CD4-positive, alpha-beta T cell treated with Interleukin-12 subunit alpha and Interleukin-12 subunit beta, for 1 hour (primary cell): Measurements from ENCODE around the gene SLC16A13.
"Not testable (repeated sequence)": the region's sequence is repeated elsewhere in the genome, so short reads cannot be mapped to it uniquely, and the experiment has no call there.

Experiments
- DNase-seq: peaks from one replicate; pipeline ENCODE4 v3.0.0-alpha.2; 2020

SLC16A13 gene

DNA sequence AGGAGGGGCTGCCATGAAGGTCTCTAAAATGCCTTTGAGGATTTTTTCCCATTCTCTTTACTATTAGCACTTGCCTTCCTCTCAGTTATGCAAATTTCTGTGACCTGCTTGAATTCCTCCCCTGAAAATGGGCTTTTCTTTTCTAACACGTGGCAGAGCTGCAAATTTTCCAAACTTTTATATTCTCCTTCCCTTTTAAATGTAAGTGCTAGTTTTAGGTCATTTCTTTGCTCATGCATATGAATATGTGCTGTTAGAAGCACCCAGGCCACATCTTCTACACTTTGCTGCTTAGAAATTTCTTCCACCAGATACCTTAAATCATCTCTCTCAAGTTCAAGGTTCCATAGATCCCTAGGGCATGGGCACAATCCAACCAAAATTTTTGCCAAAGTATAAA lies 32.5 kb downstream of the SLC16A13 start:
- DNase-seq: no peak

DNA sequence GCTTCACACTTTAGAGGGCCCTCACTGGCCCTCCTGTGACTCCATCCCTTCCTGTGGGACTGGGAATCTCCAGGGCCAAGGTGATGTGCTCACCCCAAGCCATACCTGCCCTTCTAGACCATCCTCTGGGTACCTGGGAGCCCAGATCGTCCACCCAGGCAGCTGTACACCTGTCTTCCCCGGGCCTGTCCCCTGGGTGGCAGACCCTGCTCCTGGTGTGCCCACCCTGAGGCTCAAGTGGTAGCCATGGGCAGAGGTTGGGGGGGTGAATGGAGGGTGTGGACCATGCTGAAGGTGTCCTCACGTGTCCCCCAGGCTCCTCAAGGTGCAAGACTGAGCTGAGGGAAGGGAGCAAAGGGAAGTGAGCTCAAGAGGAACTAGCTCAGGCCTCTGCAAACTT lies 34.9 kb downstream of the SLC16A13 start:
- no peak for DNase-seq

DNA sequence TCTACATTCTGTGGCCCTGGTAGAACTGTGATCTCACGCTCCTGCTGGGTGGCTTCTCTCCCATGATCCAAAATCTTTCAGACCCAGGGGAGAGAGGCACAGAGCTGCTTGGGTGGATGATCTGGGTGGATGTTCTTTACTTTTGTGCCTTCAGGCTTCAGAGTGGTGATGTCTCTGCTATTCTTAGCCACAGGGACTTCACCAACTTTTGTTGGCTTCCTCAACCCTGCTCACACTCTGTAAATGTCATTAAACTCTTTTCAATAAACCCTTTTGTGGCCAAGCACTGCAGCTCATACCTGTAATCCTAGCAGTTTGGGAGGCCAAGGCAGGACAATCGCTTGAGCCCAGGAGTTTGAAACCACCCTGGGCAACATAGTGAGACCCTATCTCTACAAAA lies 36.6 kb downstream of the SLC16A13 start:
- no peak for DNase-seq

DNA sequence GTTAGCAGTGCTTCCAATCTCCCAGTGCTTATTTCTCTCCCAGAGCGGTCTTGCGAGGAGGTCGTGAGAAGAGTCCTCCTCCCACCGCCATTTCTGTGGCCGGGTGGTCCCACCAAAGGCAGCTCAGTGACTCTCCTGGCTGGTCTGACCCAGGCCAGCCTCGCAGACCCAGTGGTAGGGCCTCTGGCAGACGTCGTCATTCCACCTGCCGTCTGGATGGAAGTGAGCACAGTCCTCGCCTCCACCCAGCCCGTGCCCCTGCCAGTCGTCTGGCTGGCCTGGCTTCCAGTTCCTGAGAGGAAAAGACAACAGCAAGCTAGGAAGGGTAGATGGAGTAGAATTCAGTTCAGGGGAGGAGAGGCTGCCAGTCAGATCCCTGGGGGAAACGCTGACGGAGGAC lies 39.1 kb downstream of the SLC16A13 start:
- DNase-seq: no peak

DNA sequence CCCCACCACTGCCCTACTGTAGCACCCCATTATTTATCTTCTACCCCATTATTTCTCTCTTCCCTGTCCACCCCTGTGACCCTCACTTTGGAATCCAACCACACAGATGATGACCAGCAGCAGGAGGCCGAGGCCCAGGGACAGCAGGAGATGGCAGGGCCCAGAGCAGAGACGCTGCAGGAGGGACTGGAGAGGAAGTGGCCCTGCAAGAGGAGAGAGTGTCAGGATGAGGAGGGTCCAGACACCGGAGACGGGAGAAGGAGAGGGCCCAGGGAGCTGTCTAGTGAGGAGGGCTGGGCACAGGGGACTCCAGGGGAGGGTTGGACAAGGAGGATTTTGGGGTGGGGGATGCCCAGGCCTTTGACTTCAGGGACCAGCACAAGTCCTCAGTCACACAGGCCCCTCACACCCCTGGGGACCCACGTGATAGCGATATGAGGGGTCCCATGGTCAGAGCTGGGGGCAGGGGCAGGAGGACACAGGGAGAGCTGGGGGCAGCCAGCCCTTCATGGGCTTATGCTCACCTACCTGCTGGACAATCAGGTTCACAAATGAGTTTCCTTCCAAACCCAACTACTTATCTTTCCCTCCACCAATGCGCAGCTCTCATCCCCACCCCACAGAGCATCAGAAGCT lies 42.2 kb downstream of the SLC16A13 start:
- DNase-seq: no peak

DNA sequence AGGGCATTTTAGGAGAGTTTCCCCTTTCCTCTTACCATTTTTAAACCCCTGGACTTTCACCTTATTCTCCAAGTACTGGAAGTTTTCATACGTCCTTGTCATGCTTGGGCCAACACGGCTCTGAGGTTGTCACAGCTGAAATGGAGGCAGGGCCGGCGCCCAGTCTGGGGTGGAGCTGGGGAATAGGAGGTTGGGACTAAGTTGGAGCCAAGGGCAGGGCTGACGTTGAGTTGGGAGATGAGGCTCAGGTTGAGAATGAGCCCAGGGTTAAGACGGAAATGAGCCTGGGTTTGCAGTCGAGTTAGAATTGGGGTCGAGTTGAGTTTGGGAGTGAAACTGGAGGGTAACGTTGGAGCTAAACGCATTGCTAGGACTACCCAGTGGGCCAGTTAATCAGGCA lies 42.9 kb downstream of the SLC16A13 start:
- DNase-seq: no peak

DNA sequence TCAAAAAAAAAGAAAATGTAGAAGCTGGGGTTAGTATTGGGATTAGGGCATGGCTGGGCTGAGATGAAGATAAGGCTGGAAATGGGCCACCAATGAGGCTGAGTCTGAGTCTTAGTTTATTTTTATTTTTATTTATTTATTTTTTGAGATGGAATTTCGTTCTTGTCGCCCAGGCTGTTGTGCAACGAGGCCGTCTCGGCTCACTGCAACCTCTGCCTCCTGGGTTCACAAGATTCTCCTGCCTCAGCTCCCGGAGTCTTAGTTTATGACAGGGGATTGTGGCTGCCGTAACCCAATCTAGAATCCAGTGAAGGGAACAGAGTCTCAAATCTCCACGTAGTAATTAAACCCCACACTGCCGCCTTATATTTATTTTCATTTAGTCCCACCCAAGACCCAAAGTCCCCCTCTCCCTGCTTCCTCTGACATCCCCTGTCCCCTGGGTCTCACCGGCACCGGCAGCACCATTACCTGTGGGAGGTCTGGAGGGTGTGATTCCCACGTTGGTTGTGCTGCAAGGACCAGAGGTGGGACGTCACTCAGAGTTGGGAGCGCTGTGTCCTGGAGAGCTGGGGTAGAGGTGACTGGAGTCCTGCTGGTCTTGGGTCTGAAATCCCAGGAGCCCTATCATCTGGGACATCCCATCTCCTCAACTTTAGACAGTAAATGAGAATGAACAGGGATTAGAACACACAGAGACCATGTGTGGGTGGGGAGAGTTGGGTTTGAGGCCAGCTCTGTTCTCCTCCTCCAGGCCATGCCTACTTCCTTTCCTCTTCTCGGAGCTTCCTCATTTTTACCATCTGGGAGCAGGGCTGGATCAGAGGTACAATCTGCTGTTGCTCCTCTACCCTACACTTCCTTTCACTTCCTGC lies 44.0 kb downstream of the SLC16A13 start, which contains the start of gene CLEC10A:
Gene CLEC10A, minus strand, starts transcription at position 671 of the 875 bp plus-strand sequence. CDS start 1,439 bp downstream, outside the sequence.
- DNase-seq: no peak

DNA sequence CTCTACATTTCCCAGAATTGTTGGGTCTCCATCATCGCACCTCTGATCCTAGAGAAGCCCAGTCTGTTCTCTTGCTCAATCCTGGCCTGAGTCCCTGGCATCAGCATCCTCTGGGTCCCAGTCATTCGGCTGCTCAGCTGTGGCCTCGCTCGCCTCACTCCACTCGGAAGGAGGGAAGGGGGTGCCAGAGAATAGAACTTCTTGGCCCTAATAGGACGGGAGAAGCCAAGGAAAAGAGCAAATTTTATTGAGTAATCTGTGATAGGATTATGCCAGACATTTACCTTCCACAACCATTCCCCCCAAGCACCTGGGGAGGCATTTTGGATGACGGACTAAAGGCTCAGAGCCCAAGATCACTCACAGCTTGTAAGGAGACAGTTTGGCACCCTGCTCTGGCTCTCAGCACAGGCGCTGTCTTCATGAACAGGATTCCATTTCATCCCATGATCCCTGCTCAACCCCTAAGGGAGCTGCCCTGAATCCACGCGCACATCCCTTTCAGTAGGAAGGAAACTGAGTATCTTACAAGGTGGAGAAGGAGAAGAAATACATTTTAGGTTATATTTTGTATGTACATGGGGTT lies 44.7 kb downstream of the SLC16A13 start:
- no peak for DNase-seq

DNA sequence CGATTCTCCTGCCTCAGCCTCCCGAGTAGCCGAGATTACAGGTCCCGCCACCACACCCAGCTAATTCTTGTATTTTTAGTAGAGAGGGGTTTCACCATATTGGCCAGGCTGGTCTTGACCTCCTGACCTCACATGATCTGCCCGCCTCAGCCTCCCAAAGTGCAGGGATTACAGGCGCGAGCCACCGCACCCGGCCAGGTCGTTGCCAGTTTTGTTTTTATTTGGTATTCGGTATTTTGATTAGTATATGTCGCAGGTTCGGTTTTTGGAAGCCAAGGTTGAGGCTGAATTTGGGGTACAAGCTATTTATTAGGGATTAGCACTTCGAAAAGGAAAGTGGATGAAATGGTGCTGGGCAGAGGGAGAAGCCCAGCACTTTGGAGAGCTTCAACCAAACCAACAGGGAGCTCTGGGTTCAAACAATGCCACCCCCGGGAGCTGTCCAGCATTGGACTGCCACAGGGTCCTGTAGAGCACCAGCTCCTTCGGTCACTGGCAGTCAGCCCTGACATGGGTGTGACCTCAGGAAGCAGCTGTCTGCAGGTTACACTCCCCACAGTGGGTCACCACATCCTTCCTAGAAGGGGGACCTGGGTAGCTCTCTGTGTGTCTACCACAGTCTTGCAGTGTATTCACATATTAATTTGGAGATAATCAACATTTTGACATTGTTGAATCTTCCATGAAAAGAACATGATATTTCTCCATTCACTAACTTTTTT lies 45.7 kb downstream of the SLC16A13 start:
- DNase-seq: peak; percentile 44

DNA sequence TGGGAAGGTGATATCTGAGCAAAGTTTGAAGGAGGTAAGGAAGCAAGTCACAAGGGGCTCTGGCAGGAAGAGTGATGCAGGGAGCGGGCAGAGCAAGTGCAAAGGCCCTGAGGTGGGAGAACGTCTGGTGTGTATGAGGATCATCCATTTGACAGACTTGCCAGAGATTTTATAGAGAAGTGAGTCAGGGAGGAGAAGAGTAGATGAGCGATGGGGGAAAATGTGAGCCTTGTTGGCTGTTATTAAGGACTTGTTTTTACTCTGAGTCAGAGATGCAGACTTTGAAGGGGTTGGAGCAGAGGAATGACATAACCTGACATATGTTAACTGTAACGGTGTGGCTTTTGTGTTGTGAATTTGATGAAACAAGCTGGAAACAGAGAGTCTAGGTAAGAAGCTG lies 47.8 kb downstream of the SLC16A13 start:
- no peak for DNase-seq

DNA sequence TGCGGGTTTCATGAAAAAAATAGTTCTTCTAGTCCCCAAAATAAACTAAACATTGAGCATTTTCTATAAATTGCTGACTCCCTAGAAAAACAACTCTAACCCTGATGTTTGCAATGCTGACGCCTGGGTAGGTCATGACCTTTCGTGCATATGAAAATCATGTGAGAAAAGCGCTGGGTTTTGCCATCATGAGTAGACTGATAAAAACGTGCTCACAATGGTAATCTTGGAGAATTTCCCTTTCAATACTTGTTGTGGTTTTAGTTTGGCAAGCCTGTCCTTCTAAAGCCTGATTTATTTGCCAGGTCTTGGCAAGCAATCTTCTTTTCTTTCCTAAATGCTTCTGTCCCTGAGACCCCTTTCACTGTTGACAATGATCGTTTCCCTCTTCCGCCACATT lies 48.3 kb downstream of the SLC16A13 start:
- no peak for DNase-seq

DNA sequence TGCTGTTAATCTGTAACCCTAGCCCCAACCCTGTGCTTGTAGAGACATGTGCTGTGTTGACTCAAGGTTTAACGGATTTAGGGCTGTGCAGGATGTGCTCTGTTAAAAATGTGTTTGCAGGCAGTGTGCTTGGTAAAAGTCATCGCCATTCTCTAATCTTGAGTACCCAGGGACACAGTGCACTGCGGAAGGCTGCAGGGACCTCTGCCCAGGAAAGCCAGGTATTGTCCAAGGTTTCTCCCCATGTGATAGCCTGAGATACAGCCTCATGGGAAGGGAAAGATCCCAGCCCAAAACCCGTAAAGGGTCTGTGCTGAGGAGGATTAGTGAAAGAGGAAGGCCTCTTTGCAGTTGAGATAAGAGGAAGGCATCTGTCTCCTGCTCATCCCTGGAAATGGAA lies 52.6 kb downstream of the SLC16A13 start:
- not testable (repeated sequence) for DNase-seq

DNA sequence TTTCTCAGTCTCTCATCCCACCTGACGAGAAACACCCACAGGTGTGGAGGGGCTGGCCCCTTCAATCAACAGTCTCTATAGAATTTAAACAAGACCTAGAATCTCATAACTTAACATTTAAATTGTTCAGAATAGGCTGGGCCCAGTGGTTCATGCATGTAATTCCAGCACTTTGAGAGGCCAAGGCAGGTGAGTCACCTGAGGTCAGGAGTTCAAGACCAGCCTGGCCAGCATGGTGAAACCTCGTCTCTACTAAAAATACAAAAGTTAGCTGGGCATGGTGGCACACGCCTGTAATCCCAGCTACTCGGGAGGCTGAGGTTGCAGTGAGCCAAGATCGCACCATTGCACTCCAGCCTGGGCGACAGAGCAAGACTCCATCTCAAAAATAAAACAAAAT lies 53.8 kb downstream of the SLC16A13 start:
- not testable (repeated sequence) for DNase-seq
